Activated B cell treated with CpG ODN at 0.5 μM for 24 hours (primary cell): ENCODE data around the gene ARHGAP26. TPM values are rescaled to one million over a fixed set of nuclear protein-coding genes. Genes with fewer than 3 reads are reported as not detected.

Experiments
- ATAC-seq: fragments of 200-7000 bp; cut with Tn5 transposase; one replicate; pipeline ENCODE4 v1.10.0; 2021; ENCODE audit warnings: low read depth, mild to moderate bottlenecking, moderate library complexity
- CTCF ChIA-PET: fragments of 350-600 bp; sonication (Branson Sonifier 250); formaldehyde crosslinking; loops from one replicate; lab custom pipeline; 2021; ENCODE audit warnings: antibody characterized with exemption; lab: Charles Lee
- POLR2A ChIA-PET: fragments of 350-600 bp; sonication (Branson Sonifier 250); formaldehyde crosslinking; loops from one replicate; lab custom pipeline; 2021; ENCODE audit warnings: antibody characterized with exemption; lab: Charles Lee
- DNase-seq: peaks from one replicate; pipeline ENCODE4 v3.0.0; 2022
- H3K27ac Mint-ChIP-seq: one replicate; pipeline ENCODE4 v1.8.0; 2020; ENCODE audit warnings: mixed read lengths
- H3K27me3 Mint-ChIP-seq: one replicate; pipeline ENCODE4 v1.8.0; 2021; ENCODE audit warnings: mixed read lengths
- H3K36me3 Mint-ChIP-seq: one replicate; pipeline ENCODE4 v1.8.0; 2021; ENCODE audit warnings: low read depth, mixed read lengths
- H3K4me1 Mint-ChIP-seq: one replicate; pipeline ENCODE4 v1.8.0; 2021; ENCODE audit warnings: mixed read lengths
- H3K4me3 Mint-ChIP-seq: one replicate; pipeline ENCODE4 v1.8.0; 2020; ENCODE audit warnings: mild to moderate bottlenecking, mixed read lengths
- H3K9me3 Mint-ChIP-seq: one replicate; pipeline ENCODE4 v1.8.0; 2020; ENCODE audit warnings: mixed read lengths
- intact Hi-C: fragments of 100-400 bp; cut with micrococcal nuclease; formaldehyde crosslinking; loops from one replicate; pipeline ENCODE4 v1.15.1; 2024
- total RNA-seq: library from RNA; stranded (reverse); gene quantifications from 2 replicates; pipeline ENCODE4 v1.2.3, GENCODE V29; 2022
- TF ChIP-seq, protein P1 (sequence below): fragments of 200-600 bp; IDR thresholded peaks from one replicate; pipeline ENCODE4 v1.8.0; 2022; ENCODE audit warnings: antibody characterized with exemption, mild to moderate bottlenecking

The ARHGAP26 gene
- total RNA-seq, 1 donor from 2014 or later, result 20.9 TPM

DNA sequence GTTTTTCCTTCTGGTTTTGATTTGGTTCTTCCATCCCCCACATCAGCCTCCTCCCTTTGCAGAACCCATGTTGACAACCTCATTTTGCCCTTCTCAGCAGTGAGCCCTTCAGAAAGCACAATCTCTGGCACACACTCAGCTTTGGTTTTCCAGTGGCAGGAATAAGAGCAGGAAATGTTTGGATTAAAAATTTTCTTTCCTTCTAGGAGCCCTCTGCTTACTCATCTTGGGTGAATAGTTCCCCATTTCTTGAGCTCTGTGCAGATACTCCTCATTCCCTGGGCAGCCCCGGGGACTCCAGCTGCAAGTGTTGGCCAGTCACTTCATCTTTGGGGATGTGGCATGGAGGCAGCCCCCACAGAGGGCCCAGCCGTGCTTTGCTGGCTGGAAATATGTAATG is 462.9 kb downstream of the ARHGAP26 start:
- DNase-seq, result no peak
- no peak for ATAC-seq
- POLR2A ChIA-PET, result no interaction called here
- TF ChIP-seq, protein P1, sequence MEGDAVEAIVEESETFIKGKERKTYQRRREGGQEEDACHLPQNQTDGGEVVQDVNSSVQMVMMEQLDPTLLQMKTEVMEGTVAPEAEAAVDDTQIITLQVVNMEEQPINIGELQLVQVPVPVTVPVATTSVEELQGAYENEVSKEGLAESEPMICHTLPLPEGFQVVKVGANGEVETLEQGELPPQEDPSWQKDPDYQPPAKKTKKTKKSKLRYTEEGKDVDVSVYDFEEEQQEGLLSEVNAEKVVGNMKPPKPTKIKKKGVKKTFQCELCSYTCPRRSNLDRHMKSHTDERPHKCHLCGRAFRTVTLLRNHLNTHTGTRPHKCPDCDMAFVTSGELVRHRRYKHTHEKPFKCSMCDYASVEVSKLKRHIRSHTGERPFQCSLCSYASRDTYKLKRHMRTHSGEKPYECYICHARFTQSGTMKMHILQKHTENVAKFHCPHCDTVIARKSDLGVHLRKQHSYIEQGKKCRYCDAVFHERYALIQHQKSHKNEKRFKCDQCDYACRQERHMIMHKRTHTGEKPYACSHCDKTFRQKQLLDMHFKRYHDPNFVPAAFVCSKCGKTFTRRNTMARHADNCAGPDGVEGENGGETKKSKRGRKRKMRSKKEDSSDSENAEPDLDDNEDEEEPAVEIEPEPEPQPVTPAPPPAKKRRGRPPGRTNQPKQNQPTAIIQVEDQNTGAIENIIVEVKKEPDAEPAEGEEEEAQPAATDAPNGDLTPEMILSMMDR, result no peak
- peaks cover 20% of the 10 kb centered on the region for H3K4me1 Mint-ChIP-seq
- H3K27me3 Mint-ChIP-seq, result peaks cover 1% of the 10 kb centered on the region
- no peaks in the 10 kb centered on the region for H3K36me3 Mint-ChIP-seq
- no peaks in the 10 kb centered on the region for H3K9me3 Mint-ChIP-seq
- H3K4me3 Mint-ChIP-seq, result no peak overlapping the region
- intact Hi-C loops, result no loop called here
- no peak overlapping the region for H3K27ac Mint-ChIP-seq
- CTCF ChIA-PET, result no interaction called here

DNA sequence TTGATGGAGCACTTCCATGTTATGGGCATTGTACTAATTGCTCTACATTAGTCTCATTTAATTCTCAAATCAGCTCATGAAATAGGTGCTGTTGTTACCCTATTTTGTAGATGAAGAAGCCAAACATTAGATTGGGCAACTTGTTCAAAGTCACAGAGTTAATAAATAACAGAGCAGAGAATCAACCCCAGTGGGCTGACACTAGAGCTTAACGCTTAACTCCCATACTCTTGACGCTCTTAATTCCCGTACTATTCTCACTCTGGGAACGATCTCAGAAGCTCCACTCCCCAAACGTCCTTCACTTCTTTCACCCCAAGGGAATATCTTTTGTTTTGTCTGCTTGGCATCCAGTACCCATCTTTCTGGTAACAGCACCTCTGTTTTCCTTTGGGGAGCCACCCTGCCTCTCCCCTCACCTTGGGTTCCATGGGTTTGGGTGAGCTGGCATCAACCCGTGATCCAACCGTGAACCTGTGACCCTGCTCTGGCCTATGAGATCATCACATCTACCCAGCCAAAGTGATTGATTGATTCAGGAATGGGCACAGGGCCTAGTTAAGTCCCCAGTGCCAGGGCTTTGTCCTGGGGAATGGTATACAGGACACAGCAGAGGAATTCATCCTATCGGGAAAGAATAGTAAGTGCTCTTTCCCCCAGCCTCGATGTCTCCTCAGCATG is 464.1 kb downstream of the ARHGAP26 start:
- ChIA-PET CTCF (no interaction called here), POLR2A (no interaction called here)
- DNase-seq (no peak), ATAC-seq (no peak)
- intact Hi-C loops, result no loop called here
- H3K9me3 Mint-ChIP-seq, result no peaks in the 10 kb centered on the region
- no peaks in the 10 kb centered on the region for H3K36me3 Mint-ChIP-seq
- TF ChIP-seq, protein P1, result no peak
- H3K4me3 Mint-ChIP-seq, result no peak overlapping the region
- peaks cover 18% of the 10 kb centered on the region for H3K4me1 Mint-ChIP-seq
- H3K27me3 Mint-ChIP-seq, result peaks cover 1% of the 10 kb centered on the region
- H3K27ac Mint-ChIP-seq, result no peak overlapping the region

DNA sequence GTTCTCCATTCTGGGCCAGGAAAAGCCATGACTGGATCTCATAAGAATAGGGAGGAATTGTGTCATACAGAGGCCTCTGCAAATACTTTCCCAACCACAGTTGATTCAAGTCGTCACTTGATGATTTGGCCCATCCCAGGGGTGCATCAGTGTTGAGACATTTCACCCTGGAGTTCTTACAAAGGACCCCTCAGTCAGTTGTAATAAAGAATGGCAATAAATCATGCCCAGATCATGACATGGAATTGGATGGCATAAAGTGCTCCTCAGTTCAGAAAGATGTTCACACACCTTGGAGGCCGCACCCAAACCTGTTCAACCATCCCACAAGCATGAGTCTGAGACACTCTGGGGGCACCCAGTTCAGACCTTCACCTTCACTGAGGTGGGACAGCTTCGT is 465.2 kb downstream of the ARHGAP26 start:
- TF ChIP-seq, protein P1, result no peak
- ChIA-PET POLR2A (no interaction called here), CTCF (no interaction called here)
- peaks cover 1% of the 10 kb centered on the region for H3K27me3 Mint-ChIP-seq
- ATAC-seq (no peak), DNase-seq (no peak)
- H3K4me3 Mint-ChIP-seq, result no peak overlapping the region
- H3K9me3 Mint-ChIP-seq, result no peaks in the 10 kb centered on the region
- intact Hi-C loops, result no loop called here
- no peak overlapping the region for H3K27ac Mint-ChIP-seq
- H3K4me1 Mint-ChIP-seq, result peaks cover 6% of the 10 kb centered on the region
- no peaks in the 10 kb centered on the region for H3K36me3 Mint-ChIP-seq

DNA sequence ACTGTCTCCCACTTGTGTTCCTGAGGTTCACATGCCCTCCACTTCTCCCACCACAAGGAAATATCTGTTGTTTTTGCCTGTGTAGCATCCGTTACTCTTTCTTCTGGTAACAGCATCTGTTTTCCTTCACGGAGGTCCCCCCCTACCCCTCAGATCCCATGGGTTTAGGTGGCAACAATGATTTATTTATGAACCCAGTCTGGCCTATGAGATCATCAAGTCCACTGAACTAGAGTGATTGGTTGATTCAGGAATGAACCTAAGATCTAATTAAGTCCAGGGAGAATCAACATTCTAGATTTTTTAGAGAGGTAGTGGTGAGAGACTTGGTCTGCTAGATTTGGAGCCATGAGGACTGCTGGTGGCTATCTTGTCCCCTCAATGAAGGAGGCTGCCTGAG is 466.5 kb downstream of the ARHGAP26 start:
- Mint-ChIP-seq H3K36me3 (no peaks in the 10 kb centered on the region), H3K4me3 (no peak overlapping the region), H3K27me3 (peaks cover 1% of the 10 kb centered on the region), H3K4me1 (no peaks in the 10 kb centered on the region), H3K27ac (no peak overlapping the region), H3K9me3 (no peaks in the 10 kb centered on the region)
- TF ChIP-seq, protein P1, result no peak
- DNase-seq (no peak), ATAC-seq (no peak)
- ChIA-PET CTCF (no interaction called here), POLR2A (no interaction called here)
- intact Hi-C loops, result no loop called here

DNA sequence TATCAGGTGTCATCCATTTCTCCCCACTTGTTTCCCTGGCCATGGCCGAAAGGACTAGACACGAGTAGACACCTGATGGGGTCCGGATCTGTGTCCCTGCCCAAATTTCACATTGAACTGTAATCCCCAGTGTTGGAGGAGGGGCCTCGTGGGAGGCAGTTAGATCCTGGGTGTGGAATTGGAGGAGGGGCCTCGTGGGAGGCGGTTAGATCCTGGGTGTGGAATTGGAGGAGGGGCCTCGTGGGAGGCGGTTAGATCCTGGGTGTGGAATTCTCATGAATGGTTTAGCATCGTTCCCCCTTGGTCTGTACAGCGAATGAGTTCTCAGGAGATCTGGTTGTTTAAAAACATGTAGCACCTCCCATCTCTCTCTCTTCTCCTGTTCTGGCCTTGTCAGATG is 467.5 kb downstream of the ARHGAP26 start:
- H3K27ac Mint-ChIP-seq, result no peak overlapping the region
- no peaks in the 10 kb centered on the region for H3K36me3 Mint-ChIP-seq
- no peaks in the 10 kb centered on the region for H3K4me1 Mint-ChIP-seq
- no peak for ATAC-seq
- ChIA-PET CTCF (no interaction called here), POLR2A (no interaction called here)
- DNase-seq, result no peak
- intact Hi-C loops, result no loop called here
- TF ChIP-seq, protein P1, result no peak
- no peaks in the 10 kb centered on the region for H3K9me3 Mint-ChIP-seq
- peaks cover 1% of the 10 kb centered on the region for H3K27me3 Mint-ChIP-seq
- no peak overlapping the region for H3K4me3 Mint-ChIP-seq
